GM12878 (cell line): ENCODE results near the gene EIF2S3B.

Experiments
- CREM ChIP-seq: IDR thresholded peaks from 2 replicates; pipeline ENCODE4 v1.6.1; 2014; ENCODE audit warnings: antibody characterized with exemption, low read depth
- CTCF ChIP-seq, 3 experiments: IDR thresholded peaks in 2 of 3; conservative IDR thresholded peaks in 1 of 3; 2 replicates each; pipeline ENCODE4 v1.5.1; 2011; ENCODE audit warnings: low read depth in 3 of 3, low read length in 3 of 3, mild to moderate bottlenecking in 3 of 3, control low read depth in 2 of 3, moderate library complexity in 2 of 3, inconsistent platforms in 1 of 3, mixed read lengths in 1 of 3; ENCODE audit not compliant: control insufficient read depth in 2 of 3, insufficient read depth in 1 of 3; ENCODE audit errors: extremely low read depth in 1 of 3
- ESRRA ChIP-seq: IDR thresholded peaks from 2 replicates; pipeline ENCODE4 v1.6.1; 2012; ENCODE audit warnings: mild to moderate bottlenecking, low read length, improper control_type of control experiment
- EZH2 ChIP-seq: IDR thresholded peaks from 2 replicates; pipeline ENCODE4 v1.6.1; 2012; ENCODE audit warnings: low read depth, mild to moderate bottlenecking, control low read depth, inconsistent platforms, low read length, borderline replicate concordance; ENCODE audit not compliant: control insufficient read depth
- MYB ChIP-seq: fragments of 150-350 bp; IDR thresholded peaks from 2 replicates; pipeline ENCODE4 v1.6.1; 2014; ENCODE audit warnings: mild to moderate bottlenecking, low read depth, low read length, borderline replicate concordance
- POLR2AphosphoS5 ChIP-seq: IDR thresholded peaks from 2 replicates; pipeline ENCODE4 v1.6.1; 2011; ENCODE audit warnings: mild to moderate bottlenecking, low read length, inconsistent platforms
- SP1 ChIP-seq: IDR thresholded peaks from one replicate; pipeline ENCODE4 v1.6.1; 2011; ENCODE audit warnings: low read depth, low read length
- TCF3 ChIP-seq: IDR thresholded peaks from 2 replicates; pipeline ENCODE4 v1.6.1; 2012; ENCODE audit warnings: low read depth, mild to moderate bottlenecking, low read length, borderline replicate concordance; ENCODE audit not compliant: insufficient read depth
- ZNF274 ChIP-seq: IDR thresholded peaks from one replicate; pipeline ENCODE4 v1.8.0; 2011; ENCODE audit not compliant: insufficient read length, insufficient read depth

- TF ChIP-seq ZNF274 (no peak), POLR2AphosphoS5 (0 out of 2 replicates have a peak, but pooled peaks have one; percentile 32), CREM (no peak), ESRRA (no peak), CTCF (IDR thresholded peaks at IDR 0.05 in 2 of 3, conservative IDR thresholded peaks at IDR 0.05 in 1 of 3; ENCODE audit: control insufficient read depth in 2 of 3, extremely low read depth in 1 of 3, insufficient read depth in 1 of 3, low read depth in 3 of 3, low read length in 3 of 3) (no peak), TCF3 (no peak), MYB (no peak), SP1 (no peak), EZH2 (no peak)
Observed at GRCh38 chr12:10553148-10553547, 47.5 kb downstream of the EIF2S3B start.
